Measurements from ENCODE around the gene STX16.

The STX16 gene

GRCh38 chr20:58650776-58651558 lies at the start of gene STX16:
Gene STX16, plus strand, starts transcription at chr20:58651283. Its CDS starts 724 bp downstream, at chr20:58652007.
- DNase-seq, result peak; percentile 88

DNA sequence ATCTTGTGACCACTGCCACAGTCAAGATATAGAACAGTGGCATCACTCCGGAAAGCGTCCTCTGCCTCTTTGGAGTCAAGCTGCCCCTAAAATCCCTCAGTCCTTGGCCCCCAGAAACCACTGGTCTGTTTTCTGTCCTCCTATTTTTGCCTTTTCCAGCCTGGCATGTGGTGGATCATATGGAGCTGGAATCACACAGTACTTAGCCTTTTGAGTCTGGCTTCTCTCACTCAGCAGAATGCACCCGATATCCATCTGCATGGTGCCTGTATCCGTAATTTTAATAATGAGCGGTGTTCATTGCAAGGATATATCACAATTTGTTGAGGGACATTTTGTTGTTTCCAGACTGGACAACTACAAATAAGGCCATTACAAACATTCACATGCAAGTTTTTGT lies 49.0 kb upstream of the STX16 start:
- no peak for DNase-seq

DNA sequence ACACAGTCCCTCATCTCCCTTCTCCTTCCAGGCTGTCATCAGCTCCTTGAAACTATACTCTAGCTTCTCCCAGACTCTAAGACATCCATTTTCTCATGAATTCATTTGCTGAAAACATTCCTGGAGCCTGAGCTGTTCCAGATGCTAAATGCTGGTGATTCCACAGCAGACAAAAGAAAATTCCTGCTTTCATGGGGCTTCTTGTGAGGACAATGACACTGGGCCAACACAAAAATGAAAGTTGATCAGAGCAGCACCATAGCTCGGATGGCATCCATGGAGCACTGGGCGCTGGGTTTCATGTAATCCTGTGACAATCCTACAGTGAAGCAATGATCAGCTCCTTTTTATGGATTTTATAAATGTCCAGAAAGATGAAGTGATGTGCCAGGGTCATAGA lies 47.4 kb upstream of the STX16 start:
- DNase-seq, result no peak

DNA sequence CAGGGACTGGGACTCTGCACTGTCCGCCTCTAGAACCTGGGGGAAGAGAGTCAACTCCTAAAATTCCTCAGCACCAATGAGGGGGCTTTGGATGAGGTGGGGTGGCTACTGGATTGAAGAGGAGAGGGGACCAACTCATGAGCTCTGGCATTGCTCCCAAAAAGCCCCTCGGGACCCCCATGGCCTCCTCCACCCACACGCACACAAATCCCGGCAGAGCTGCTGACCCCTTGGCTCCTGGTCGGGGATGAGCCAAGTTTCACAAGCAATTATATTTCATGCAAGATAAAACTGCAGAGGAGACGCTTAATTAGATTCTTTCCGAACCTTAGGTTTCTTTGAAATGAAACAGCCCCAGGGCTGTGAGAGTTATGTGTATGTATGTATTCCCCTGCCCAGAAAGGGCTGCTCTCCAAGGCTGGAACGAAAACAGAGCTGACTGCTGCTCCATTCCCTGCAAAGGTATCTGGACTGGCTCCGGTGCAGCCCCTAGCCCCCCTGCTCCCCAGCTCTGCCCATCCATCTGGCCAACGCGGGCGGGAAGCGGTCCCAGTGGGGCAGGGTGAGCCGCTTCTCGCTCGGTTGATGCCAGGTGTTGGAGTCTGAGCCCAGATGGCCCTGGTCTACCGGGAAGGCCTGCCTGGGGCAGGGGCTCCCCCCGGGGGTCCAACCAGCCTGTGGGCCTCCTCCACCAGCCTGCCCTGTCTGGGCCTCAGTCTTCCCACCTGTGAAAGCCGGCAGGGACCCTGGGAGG lies 46.8 kb upstream of the STX16 start:
- DNase-seq, result no peak

DNA sequence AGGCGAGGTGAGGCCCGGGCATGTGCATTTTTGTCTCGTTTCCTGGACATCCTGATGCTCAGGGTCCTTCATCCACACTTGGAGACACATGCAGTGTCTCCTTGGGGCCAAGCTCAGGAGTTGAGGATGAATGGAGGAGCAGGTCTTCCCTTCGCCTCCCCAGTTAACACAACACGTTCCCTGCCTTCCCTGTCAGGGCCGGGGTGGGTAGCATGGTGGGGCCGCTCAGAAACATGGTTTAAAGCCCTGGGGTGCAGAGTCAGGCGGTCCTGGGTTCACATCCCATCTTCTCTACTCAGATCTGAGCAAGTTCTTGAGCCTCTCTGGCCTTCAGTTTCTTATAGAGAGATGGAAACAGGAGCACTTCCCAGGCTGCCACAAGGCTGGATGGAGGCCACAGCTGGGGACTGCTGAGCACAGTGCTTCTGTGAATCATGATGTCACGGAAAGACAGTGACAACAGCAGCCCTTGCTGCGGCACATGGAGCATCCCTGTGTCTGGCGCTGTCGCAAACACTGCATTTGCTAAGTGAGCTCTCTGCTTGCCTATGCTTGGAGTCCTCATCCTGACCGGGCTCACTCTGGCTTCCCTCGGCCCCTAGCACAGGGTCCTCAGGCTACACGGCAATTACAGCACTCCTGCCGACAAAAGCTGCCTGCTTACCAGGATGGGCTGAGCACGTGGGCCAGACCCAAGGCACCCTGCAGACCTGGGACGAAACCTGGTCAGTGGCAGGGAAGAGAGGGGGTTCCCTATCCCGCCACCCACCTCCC lies 45.6 kb upstream of the STX16 start:
- no peak for DNase-seq

DNA sequence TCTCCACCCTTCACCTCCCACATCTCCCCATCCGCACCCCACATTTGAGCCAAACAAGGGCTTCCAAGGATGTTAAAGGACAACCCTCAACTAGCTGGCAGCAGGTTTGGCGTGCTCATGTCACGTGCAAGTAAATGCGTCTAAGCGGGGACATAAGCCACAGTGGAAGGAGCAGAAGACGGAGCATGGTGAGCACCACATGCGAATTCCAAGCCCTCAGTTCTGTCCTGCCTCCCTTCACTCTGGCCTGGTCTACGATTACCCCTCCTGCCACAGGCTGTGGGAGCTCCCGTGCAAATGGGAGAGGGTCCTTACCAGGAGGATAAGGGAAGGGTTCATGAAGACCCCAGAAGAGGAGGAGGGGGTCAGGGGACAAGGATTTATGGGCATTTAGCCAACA lies 44.9 kb upstream of the STX16 start:
- DNase-seq, result no peak

DNA sequence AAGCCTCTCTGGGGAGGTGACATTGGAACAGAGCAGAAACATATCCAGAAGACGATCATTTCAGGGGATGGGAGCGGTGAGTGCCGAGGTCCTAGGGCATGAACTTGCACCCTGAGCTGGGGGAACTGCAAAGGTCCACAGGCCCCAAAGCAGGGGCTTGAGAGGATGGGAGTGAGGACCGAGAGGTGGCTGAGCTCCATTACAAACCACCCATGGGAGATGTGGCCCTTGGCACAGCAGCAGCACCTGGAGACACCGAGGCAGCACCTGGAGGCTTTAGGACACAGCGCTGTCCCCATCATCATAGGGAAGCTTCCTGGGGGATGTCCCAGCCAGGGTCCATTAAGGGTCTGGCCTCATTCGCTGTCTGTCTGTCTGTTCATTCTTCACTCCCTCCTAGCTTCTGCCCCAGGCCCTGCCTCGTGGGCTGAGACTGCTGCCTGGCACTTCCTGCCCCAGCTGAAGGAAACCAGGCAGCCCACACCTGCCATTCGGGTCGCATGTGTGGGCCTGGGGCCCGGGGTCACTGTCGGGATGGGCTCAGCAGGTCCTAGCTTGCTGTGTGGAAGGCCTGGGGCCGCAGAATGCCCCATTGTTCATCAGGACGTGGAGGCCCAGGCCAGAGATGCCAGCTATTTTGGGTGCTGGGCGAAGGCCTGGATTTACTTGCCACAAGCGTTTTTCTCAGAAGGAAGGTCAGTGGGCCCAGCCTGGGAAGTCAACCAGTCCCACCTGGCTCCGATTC lies 42.8 kb upstream of the STX16 start:
- no peak for DNase-seq

DNA sequence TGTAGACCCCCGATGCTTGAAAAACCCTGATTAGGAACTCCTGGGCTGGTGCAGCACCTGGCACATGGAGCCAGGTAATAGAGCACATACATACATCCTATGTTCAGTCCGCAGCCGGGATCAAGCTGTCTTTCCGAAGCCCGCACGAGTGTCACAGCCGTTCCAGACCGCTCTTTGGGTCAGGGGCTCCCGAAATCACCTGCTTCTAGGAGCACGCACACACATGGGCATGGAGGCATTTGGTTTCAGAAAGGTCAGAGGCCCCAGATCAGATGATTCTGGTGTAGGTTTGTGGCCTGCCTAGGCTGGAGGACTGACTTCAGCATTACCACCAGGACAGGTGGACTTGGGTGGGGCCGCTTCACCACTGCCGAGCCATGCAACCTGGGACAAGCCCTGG lies 42.1 kb upstream of the STX16 start:
- DNase-seq, result no peak

DNA sequence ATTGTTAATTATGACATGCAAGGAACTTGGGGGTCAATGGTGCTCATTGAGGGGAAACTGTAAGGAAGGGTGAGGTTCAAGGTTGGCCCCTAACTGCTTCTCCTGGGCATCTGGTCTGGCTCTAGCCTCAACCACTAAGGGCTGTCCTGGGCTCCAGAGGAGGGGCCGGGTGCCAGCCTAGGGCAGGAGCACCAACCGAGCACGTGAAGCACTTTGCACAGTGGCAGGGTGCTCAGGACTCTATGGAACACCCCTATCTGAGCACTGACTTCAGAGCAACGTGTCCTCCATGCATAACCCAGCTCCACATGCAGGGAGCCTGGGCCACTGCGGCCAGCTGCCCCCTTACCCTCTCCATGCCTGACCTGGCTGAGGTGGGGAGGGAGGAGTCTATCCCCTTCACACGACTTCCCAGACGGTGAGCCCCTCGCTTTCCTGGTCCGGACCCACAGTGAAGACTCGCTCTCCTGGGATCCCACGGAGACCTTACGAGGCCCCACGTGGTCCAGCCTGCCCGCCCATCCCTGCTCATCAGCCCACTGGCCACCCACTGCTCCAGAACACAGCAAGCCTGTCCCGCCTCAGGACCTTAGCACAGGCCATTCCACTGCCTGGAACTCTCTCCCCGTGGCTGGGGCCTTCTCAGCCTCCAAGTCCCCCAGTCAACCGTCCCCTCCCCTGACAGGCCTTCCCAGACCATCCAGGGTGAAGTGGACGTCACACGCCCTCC lies 40.8 kb upstream of the STX16 start:
- DNase-seq, result no peak

DNA sequence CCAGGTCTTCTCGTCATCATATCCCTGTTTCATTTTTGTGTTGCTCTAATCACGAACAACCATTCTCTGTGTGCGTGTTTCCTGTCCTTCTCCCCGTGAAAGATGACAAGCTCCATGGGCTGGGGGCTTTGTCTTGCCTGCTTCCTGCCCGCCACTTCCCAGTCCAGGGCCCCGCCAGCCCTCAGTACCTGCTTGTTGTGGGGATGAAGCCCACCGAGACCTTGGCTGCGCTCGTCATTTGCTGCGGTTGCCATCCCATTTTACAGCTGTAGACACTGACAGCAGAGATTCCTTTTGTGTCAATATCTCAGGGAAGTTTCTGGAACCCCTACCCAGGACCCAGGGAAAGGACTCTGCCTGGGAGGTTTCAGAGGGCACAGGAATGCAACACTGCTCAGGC lies 40.3 kb upstream of the STX16 start:
- DNase-seq, result no peak

DNA sequence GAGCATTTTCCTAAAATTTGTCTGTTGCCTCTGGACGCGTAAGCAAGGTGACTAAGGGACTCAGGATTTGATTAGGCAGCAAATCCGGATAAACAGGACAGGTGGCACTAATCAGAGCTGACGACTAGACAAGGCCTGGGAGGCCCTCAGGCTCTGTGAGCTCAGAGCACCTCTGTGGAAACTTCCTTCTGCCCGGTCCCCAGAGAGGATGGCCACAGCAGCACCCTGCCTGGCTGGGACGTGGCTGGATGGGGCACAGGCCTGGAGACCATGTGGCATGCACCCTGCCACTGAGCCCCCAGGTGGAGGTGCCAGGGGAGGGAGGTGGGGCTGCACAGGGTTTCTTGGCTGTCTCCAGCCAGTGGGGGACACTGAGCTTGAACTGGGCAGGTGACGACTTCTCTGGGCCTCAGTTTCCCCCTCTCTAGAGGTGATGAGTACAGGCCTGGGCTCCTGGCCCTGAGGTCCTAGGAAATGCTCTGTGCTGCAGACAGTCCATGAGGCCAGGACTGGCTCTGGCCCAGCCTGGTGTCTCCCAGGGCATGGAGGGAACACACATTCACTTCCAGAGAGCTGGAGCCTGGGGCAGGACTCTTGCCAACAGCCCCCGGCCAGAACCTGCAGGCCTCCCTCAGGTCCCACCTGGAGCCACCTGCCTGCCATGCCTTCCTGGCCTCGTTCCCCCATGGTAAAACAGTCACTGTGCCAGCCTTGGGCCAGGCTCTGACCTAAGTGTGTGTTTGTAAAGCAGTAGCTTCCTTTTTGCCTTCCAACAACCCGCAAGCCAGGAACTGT lies 39.6 kb upstream of the STX16 start:
- DNase-seq, result no peak

GRCh38 chr20:58612121-58612691 lies 38.9 kb upstream of the STX16 start:
- DNase-seq, result no peak

DNA sequence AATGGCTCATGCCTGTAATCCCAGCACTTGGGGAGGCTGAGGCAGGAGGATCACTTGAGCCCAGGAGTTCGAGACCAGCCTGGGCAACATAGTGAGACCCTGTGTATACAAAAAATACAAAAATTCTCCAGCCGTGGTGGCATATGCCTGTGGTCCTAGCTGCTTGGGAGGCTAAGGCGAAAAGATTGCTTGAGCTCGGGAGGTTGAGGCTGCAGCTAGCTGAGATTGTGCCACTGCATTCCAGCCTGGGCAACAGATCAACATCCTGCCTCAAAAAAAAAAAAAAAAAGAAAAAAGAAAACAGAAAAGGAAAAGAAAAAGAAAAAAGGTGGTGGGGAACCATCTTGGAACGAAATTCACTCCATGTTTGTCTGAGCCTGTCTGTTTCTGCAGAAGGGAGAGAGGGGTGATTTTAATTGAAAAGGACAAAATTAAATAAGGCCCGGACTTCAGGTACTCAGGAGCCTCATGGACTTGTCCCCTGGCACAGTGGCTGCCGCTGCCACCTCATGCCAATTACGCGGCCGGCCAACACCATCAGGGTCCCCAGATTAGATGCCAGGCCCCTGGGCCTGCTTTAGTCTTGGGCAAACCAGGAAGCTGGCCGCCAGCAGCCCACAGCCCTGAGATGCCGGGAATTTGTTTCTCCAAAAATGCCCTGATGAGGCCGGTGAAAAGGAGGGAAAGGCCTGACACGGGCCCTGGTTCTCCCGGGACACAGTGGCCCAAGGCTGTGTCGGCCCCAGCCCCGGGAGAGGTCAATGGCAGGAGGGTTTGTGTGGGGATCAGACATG lies 37.8 kb upstream of the STX16 start:
- no peak for DNase-seq

DNA sequence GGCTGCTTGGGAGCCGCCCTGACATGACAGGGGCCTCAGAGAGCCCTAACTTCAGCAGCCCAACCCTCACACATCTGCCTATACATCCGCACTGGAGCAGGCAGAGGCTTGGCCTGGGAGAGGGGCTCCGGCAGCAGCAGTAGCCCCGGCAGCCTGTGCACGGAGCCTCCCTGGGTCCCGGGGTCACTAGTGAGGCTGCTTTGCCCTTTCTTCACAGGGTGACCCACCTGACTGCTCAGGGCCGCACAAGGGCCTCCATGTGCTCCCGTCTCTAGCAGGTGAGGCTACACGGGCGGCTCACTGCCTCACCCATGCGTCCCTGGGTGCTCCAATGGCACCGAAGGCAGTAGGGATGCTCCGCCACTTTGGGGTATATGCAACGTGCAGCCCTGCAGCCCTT lies 36.7 kb upstream of the STX16 start:
- DNase-seq, result no peak

DNA sequence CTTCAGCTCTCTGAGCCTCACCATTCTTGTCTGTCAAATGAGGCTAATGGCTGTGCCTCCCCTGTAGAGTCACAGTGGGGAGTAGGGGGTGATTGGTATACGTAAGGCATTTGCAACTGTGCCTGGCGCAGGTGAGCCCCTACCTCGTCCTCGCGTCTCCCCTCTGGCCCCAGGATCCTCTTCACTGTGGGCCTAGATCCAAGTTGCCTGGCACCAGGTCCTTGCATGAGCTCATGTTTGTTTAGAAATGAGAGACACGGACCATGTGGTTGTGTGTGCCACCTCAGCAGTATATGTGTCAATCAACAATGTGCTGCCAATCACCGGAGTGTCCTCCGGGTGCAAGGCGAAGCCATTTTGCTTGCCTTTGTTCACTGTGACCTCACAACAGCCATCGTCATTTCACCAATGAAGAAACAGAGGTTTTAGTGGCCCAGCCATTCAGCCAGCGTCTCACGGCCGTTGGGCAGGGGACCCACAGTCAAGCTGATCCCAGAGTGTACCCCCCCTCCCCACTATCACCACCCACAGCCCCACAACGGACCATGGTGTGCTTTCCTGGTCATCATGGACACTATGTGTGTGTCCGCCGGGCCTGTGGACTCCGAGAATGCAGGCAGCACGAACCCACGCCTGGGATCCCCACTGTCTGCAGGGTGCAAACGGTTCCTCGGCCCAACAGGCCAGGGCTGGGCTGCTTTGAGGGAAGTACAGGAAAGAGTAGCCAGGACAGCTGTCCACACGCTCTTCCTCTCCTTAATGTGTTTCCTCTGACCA lies 35.9 kb upstream of the STX16 start:
- peak; percentile 24 for DNase-seq

DNA sequence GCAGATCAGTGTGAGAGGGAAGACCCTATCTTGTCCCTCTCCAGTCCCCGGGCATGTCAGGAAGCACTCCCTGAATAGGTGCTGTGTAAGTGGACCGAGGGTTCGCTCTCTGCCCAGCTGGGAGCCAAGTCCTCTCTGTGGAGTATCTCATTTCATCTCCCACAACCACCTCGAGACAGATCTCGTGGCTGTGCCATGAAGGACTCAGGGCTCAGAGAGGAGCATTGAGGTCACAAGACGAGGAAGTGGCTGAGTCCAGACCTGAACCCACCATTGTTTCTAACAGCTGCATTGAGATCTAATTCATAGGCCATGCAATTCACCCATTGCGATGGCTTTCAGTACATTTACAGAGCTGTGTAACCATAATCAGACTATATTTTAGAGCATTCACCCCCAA lies 34.7 kb upstream of the STX16 start:
- DNase-seq, result no peak

DNA sequence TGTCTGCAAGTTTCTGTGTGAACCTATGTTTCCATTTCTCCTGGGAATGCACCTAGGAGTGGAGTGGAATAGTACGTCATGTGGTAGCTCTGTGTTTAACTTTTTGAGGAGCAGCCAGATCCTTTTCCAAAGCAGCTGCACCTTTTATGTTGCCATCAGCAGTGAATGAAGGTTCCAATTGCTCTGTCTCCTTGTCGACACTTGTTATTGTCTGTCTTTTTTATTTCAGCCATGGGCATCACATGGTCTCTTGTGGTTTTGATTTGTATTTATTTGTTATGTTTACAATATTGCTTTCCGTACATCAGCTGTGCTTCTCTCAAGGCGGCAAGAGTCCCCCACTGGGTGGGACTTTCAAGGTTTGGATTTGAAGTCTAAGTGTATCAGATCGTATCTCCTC lies 33.9 kb upstream of the STX16 start:
- DNase-seq, result no peak

- DNase-seq, result no peak
These were observed 32.6 kb upstream of the STX16 start for GRCh38 chr20:58618351-58619076.
